Liver (tissue), 9 donors: ENCODE data around the gene LY6G6F. TPM values are rescaled to one million over a fixed set of nuclear protein-coding genes. Genes with fewer than 3 reads are reported as not detected.

Experiments used
- DNase-seq: peaks from one replicate; pipeline ENCODE4 v3.0.0-alpha.2; 2017; ENCODE audit warnings: low spot score
- H3K27ac ChIP-seq, 2 donors: one replicate each; pipeline ENCODE4 v1.7.0; 2013; ENCODE audit warnings: inconsistent platforms in 2 of 2, low read length in 2 of 2, control low read depth in 1 of 2, low read depth in 1 of 2, mild to moderate bottlenecking in 1 of 2
- H3K27me3 ChIP-seq, 4 donors: one replicate each; pipeline versions ENCODE4 v1.6.1 to v1.7.0; 2013; ENCODE audit warnings: low read length in 3 of 4, inconsistent platforms in 1 of 4, mild to moderate bottlenecking in 1 of 4, moderate library complexity in 1 of 4; ENCODE audit not compliant: control insufficient read depth in 4 of 4, insufficient read depth in 4 of 4
- H3K36me3 ChIP-seq, 4 donors: one replicate each; pipeline versions ENCODE4 v1.6.1 to v1.7.0; 2013; ENCODE audit warnings: low read length in 3 of 4, mild to moderate bottlenecking in 3 of 4, low read depth in 1 of 4, moderate library complexity in 1 of 4; ENCODE audit not compliant: control insufficient read depth in 4 of 4, insufficient read depth in 3 of 4
- H3K4me1 ChIP-seq, 4 donors: one replicate each; pipeline versions ENCODE4 v1.6.1 to v1.7.0; 2013; ENCODE audit warnings: low read length in 3 of 4, mild to moderate bottlenecking in 3 of 4, moderate library complexity in 1 of 4; ENCODE audit not compliant: control insufficient read depth in 4 of 4, insufficient read depth in 4 of 4
- H3K4me3 ChIP-seq, 3 donors: one replicate each; pipeline versions ENCODE4 v1.6.1 to v1.7.0; 2013; ENCODE audit warnings: low read length in 3 of 3, control low read depth in 1 of 3, low read depth in 1 of 3, mild to moderate bottlenecking in 1 of 3
- H3K9ac ChIP-seq, 2 donors: one replicate each; pipeline ENCODE4 v1.7.0; 2013; ENCODE audit warnings: low read length in 2 of 2, mild to moderate bottlenecking in 2 of 2, moderate library complexity in 2 of 2, control low read depth in 1 of 2, low read depth in 1 of 2
- H3K9me3 ChIP-seq, 4 donors: one replicate each; pipeline versions ENCODE4 v1.6.1 to v1.7.0; 2013; ENCODE audit warnings: low read length in 3 of 4; ENCODE audit not compliant: control insufficient read depth in 4 of 4
- ATF3 ChIP-seq: IDR thresholded peaks from 2 replicates; pipeline ENCODE4 v1.6.1; 2016; ENCODE audit warnings: antibody characterized with exemption
- CTCF ChIP-seq: fragments of 150-350 bp; IDR thresholded peaks from 2 replicates; pipeline ENCODE4 v1.5.1; 2017; ENCODE audit warnings: improper control_type of control experiment, low read depth, low read length; ENCODE audit not compliant: missing input control
- EGR1 ChIP-seq, 2 donors: IDR thresholded peaks; 2 replicates each; pipeline ENCODE4 v1.6.1; 2016 to 2018; ENCODE audit warnings: antibody characterized with exemption in 2 of 2, low read depth in 2 of 2
- FOXA1 ChIP-seq: IDR thresholded peaks from 2 replicates; pipeline ENCODE4 v1.6.1; 2016; ENCODE audit warnings: antibody characterized with exemption
- FOXA2 ChIP-seq: IDR thresholded peaks from 2 replicates; pipeline ENCODE4 v1.6.1; 2016; ENCODE audit warnings: antibody characterized with exemption
- GABPA ChIP-seq, 2 donors: IDR thresholded peaks in 1 of 2; conservative IDR thresholded peaks in 1 of 2; 2 replicates each; pipeline ENCODE4 v1.6.1; 2016; ENCODE audit warnings: antibody characterized with exemption in 2 of 2, mild to moderate bottlenecking in 1 of 2, moderate library complexity in 1 of 2
- HNF4A ChIP-seq, 2 donors: conservative IDR thresholded peaks; 2 replicates each; pipeline ENCODE4 v1.6.1; 2016; ENCODE audit warnings: antibody characterized with exemption in 2 of 2, mild to moderate bottlenecking in 2 of 2
- HNF4G ChIP-seq: IDR thresholded peaks from 2 replicates; pipeline ENCODE4 v1.6.1; 2016; ENCODE audit warnings: antibody characterized with exemption
- JUND ChIP-seq, 2 donors: IDR thresholded peaks; 2 replicates each; pipeline ENCODE4 v1.6.1; 2016; ENCODE audit warnings: antibody characterized with exemption in 2 of 2
- NR2F2 ChIP-seq: IDR thresholded peaks from 2 replicates; pipeline ENCODE4 v1.6.1; 2016; ENCODE audit warnings: antibody characterized with exemption
- REST ChIP-seq: IDR thresholded peaks from 2 replicates; pipeline ENCODE4 v1.6.1; 2016; ENCODE audit warnings: antibody characterized with exemption, mild to moderate bottlenecking
- RXRA ChIP-seq, 2 donors: IDR thresholded peaks; 2 replicates each; pipeline ENCODE4 v1.6.1; 2017 to 2018; ENCODE audit warnings: antibody characterized with exemption in 2 of 2, mild to moderate bottlenecking in 1 of 2
- SP1 ChIP-seq: IDR thresholded peaks from 2 replicates; pipeline ENCODE4 v1.6.1; 2018; ENCODE audit warnings: antibody characterized with exemption, mild to moderate bottlenecking
- TAF1 ChIP-seq: conservative IDR thresholded peaks from 2 replicates; pipeline ENCODE4 v1.6.1; 2016; ENCODE audit warnings: antibody characterized with exemption, mild to moderate bottlenecking
- YY1 ChIP-seq: IDR thresholded peaks from 2 replicates; pipeline ENCODE4 v1.6.1; 2016; ENCODE audit warnings: antibody characterized with exemption, mild to moderate bottlenecking
- ZBTB33 ChIP-seq: IDR thresholded peaks from 2 replicates; pipeline ENCODE4 v1.6.1; 2016; ENCODE audit warnings: antibody characterized with exemption
- WGBS: extraction: QIAGEN DNeasy Blood & Tissue Kit; methylation state at CpG from one replicate; pipeline ENCODE4 v1.1.7; 2013; 5-methylcytosine and 5-hydroxymethylcytosine counted together
- polyA plus RNA-seq, 2 donors: library from polyadenylated mRNA; stranded (reverse) in 1 of 2; unstranded in 1 of 2; fragments of 200-250 nt in 1 of 2; fragments of >200 nt in 1 of 2; fragmentation: Nextera tagmentation in 1 of 2; extraction: Ambion mirVana in 1 of 2; gene quantifications; one replicate each; pipeline versions ENCODE4 v1.2.1 to v1.2.3, GENCODE V29; 2013 to 2015
- total RNA-seq, 2 donors: library from RNA; depleted of rRNA; stranded (reverse); fragments of >200 nt; gene quantifications; one replicate each; pipeline ENCODE4 v1.2.3, GENCODE V29; 2014
- donor health status: healthy.
- donor health status: healthy.
- donor health status: healthy.
- donor health status: healthy.
- donor health status: healthy.

The LY6G6F gene
- total and polyA plus RNA-seq, 4 donors, result 0.08 to 3.2 TPM; not detected in 2

- no peak for TF ChIP-seq GABPA (IDR thresholded peaks at IDR 0.05 in 1 of 2, conservative IDR thresholded peaks at IDR 0.05 in 1 of 2)
These were observed 19.1 kb downstream of the LY6G6F start (continued) for GRCh38 chr6:31725502-31726350.

GRCh38 chr6:31727034-31727716 is 20.5 kb downstream of the LY6G6F start:
- no peaks in the 10 kb centered on the region for H3K9me3 ChIP-seq
- no peaks in the 10 kb centered on the region for H3K27me3 ChIP-seq
- no peak for DNase-seq
- no peak overlapping the region for H3K4me3 ChIP-seq
- peaks cover 3 to 21% (median 12%) of the 10 kb centered on the region in 4 donors for H3K4me1 ChIP-seq
- no peak overlapping the region for H3K9ac ChIP-seq
- H3K27ac ChIP-seq, result peak overlapping the region; percentile 22 to 68
- no peak for TF ChIP-seq TAF1
- no peak for TF ChIP-seq CTCF
- TF ChIP-seq JUND (IDR thresholded peaks at IDR 0.05), result no peak
- no peak for TF ChIP-seq ZBTB33
- TF ChIP-seq YY1, result no peak
- TF ChIP-seq FOXA1, result no peak
- TF ChIP-seq NR2F2, result no peak
- no peak for TF ChIP-seq FOXA2
- no peak for TF ChIP-seq HNF4G
- TF ChIP-seq RXRA (IDR thresholded peaks at IDR 0.05), result no peak
- peaks cover 4 to 19% (median 8%) of the 10 kb centered on the region in 4 donors for H3K36me3 ChIP-seq
- WGBS, result 81% methylated on average over 7 of the region's 7 CpGs

GRCh38 chr6:31727717-31728671 is 21.3 kb downstream of the LY6G6F start:
- WGBS, result 87% methylated on average over 41 of the region's 41 CpGs
- Histone ChIP-seq H3K9ac (peak overlapping the region in 1 of 2 donors; percentile 19), H3K4me1 (peaks cover 3 to 21% (median 12%) of the 10 kb centered on the region in 4 donors), H3K9me3 (no peaks in the 10 kb centered on the region), H3K4me3 (peak overlapping the region in 1 of 3 donors; percentile 73), H3K36me3 (peaks cover 6 to 24% (median 11%) of the 10 kb centered on the region in 4 donors), H3K27me3 (no peaks in the 10 kb centered on the region), H3K27ac (peak overlapping the region; percentile 39 to 68)
- no peak for DNase-seq
- TF ChIP-seq NR2F2, result no peak
- TF ChIP-seq REST, result no peak
- no peak for TF ChIP-seq EGR1 (IDR thresholded peaks at IDR 0.05; ENCODE audit: low read depth in 2 of 2)
- no peak for TF ChIP-seq ATF3
- TF ChIP-seq HNF4A (conservative IDR thresholded peaks at IDR 0.05), result no peak
- no peak for TF ChIP-seq YY1
- TF ChIP-seq CTCF, result no peak
- TF ChIP-seq RXRA (IDR thresholded peaks at IDR 0.05), result no peak
- no peak for TF ChIP-seq FOXA1
- no peak for TF ChIP-seq JUND (IDR thresholded peaks at IDR 0.05)
- no peak for TF ChIP-seq SP1
- TF ChIP-seq TAF1, result no peak
